GM23338 (cell line): ENCODE data around the gene GNG7.

Experiments used
- CREB1 ChIP-seq: fragments of 250-450 bp; sonication (Bioruptor Pico); IDR thresholded peaks from 2 replicates; pipeline ENCODE4 v1.5.0; 2020; ENCODE audit warnings: low read depth, mild to moderate bottlenecking, moderate library complexity
- CTCF ChIP-seq, 2 experiments: fragments of 200-600 bp in 1 of 2; sonication (generic) in 1 of 2; conservative IDR thresholded peaks; 2 replicates each; pipeline versions ENCODE4 v1.5.1 to v1.6.1; 2016 to 2017; ENCODE audit warnings: antibody characterized with exemption in 2 of 2, low read depth in 2 of 2, mild to moderate bottlenecking in 2 of 2, moderate library complexity in 1 of 2
- EZH2 ChIP-seq: fragments of 200-600 bp; sonication (generic); IDR thresholded peaks from one replicate; pipeline ENCODE4 v1.8.0; 2017; ENCODE audit warnings: antibody characterized with exemption, mild to moderate bottlenecking, low read depth; ENCODE audit not compliant: unreplicated experiment
- EZH2phosphoT487 ChIP-seq: fragments of 200-600 bp; sonication (generic); IDR thresholded peaks from one replicate; pipeline ENCODE4 v1.8.1; 2018; ENCODE audit warnings: antibody characterized with exemption; ENCODE audit not compliant: unreplicated experiment
- NANOG ChIP-seq: IDR thresholded peaks from 2 replicates; pipeline ENCODE4 v1.6.1; 2016; ENCODE audit warnings: antibody characterized with exemption, borderline replicate concordance
- POLR2AphosphoS5 ChIP-seq: IDR thresholded peaks from 2 replicates; pipeline ENCODE4 v1.6.1; 2016; ENCODE audit warnings: antibody characterized with exemption, low read depth
- REST ChIP-seq: IDR thresholded peaks from one replicate; pipeline ENCODE4 v1.6.1; 2018; ENCODE audit warnings: antibody characterized with exemption; ENCODE audit not compliant: unreplicated experiment
- ZNF114 ChIP-seq: fragments of 250-450 bp; sonication (Bioruptor Pico); IDR thresholded peaks from 2 replicates; pipeline ENCODE4 v1.5.0; 2020; ENCODE audit warnings: mild to moderate bottlenecking, moderate library complexity

GRCh38 chr19:2690856-2691255, 11.6 kb downstream of the GNG7 start:
- no peak for TF ChIP-seq EZH2
- TF ChIP-seq REST, result no peak
- no peak for TF ChIP-seq CTCF (conservative IDR thresholded peaks at IDR 0.05; ENCODE audit: low read depth in 2 of 2)
- no peak for TF ChIP-seq EZH2phosphoT487
- no peak for TF ChIP-seq POLR2AphosphoS5
- no peak for TF ChIP-seq NANOG
- TF ChIP-seq ZNF114 (CRISPR knock-in tag), result no peak
- no peak for TF ChIP-seq CREB1 (CRISPR knock-in tag)
